HepG2 (cell line): ENCODE data around the gene PADI4.

Experiments
- CTCF ChIP-seq: sonication (generic); formaldehyde crosslinking; IDR thresholded peaks from 2 replicates; pipeline ENCODE4 v1.5.0; 2020; ENCODE audit warnings: mild to moderate bottlenecking, missing genetic modification reagents, moderate library complexity
- HIVEP1 ChIP-seq: sonication (generic); formaldehyde crosslinking; IDR thresholded peaks from 2 replicates; pipeline ENCODE4 v1.4.0; 2020; ENCODE audit warnings: mild to moderate bottlenecking, missing genetic modification reagents
- NONO ChIP-seq, 2 experiments: fragments of 450-650 bp in 1 of 2; sonication (generic) in 1 of 2; formaldehyde crosslinking in 1 of 2; IDR thresholded peaks in 1 of 2; conservative IDR thresholded peaks in 1 of 2; 2 replicates each; pipeline versions ENCODE4 v1.6.1 to v1.8.0; 2017 to 2022; ENCODE audit warnings: mild to moderate bottlenecking in 1 of 2, missing genetic modification reagents in 1 of 2, moderate library complexity in 1 of 2
- RBM39 ChIP-seq: fragments of 200-400 bp; formaldehyde crosslinking; IDR thresholded peaks from one replicate; pipeline ENCODE4 v1.6.1; 2018; ENCODE audit warnings: antibody characterized with exemption, mild to moderate bottlenecking, low read depth, low read length; ENCODE audit not compliant: poor library complexity, severe bottlenecking

DNA sequence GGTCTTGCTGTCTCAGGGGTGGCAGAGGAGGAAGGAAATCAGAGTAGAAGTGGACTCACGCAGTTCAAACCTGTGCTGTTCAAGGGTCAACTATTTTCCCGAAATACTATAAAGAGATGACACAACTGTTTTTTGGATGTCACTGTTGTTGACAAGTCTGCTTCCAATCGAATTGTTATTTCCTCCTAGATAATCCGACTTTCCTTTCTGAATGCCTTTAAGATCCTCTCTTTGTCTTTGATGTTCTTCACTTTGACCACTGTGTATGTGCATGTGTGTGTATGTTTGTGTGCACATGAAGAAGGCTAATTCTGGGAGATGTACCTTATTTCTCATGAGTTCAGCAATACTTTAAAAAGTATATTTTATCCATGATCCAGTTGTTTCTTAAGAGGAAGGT lies 21.6 kb downstream of the PADI4 start:
- TF ChIP-seq NONO (IDR thresholded peaks at IDR 0.05) = no peak
- TF ChIP-seq NONO (CRISPR knock-in tag; conservative IDR thresholded peaks at IDR 0.05) = no peak
- no peak for TF ChIP-seq CTCF (CRISPR knock-in tag)
- no peak for TF ChIP-seq HIVEP1
- no peak for TF ChIP-seq RBM39
